ENCODE data around the gene PRKAG2.
A peak's percentile ranks its signal among the peaks of the same experiment; 100 is the strongest.
"Not testable (repeated sequence)": the region's sequence is repeated elsewhere in the genome, so short reads cannot be mapped to it uniquely, and the experiment has no call there.

PRKAG2 gene

DNA sequence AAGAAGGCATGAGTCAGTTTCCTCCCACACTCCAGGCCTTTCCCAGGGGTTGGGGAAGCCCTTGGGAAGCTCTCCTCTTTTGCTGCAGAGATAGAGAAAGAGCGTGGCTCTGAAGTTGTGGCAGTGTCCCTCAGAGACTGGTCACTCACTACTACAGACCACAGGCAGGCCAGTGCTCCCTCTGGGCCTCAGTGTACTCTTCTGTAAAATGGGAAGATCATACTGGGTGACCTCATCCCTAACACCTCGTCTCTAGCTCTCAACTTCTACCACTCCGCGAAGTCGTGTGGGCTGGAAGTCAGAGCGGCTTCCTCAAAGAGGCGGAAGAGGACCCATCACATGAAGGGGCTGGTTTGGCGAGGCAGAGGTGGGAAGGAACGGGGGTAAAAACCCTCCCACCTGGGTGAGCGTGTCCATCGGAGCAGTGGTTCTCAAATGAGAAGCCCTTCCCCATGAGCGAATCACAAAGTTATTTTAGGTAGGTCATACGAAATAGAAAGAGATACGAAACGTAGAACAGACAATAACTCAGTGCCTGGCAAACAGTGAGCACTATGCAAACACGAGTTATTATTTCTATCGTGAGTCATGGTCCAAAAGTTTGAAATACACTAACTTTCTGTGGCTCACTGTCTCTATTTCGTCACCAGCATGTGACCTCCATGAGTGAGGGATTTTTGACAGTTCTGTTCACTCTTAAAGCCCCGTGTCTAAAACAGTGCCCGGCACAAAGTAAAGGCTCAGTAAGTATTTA is 32.7 kb downstream of the PRKAG2 start:
- H3K4me1 Mint-ChIP-seq: peaks cover 7% of the 10 kb centered on the region
- no peak overlapping the region for H3K4me3 Mint-ChIP-seq
- H3K9me3 Mint-ChIP-seq: no peaks in the 10 kb centered on the region
- ATAC-seq (no peak), DNase-seq (no peak)
- H3K27me3 Mint-ChIP-seq: no peaks in the 10 kb centered on the region
- no peak overlapping the region for H3K27ac Mint-ChIP-seq

DNA sequence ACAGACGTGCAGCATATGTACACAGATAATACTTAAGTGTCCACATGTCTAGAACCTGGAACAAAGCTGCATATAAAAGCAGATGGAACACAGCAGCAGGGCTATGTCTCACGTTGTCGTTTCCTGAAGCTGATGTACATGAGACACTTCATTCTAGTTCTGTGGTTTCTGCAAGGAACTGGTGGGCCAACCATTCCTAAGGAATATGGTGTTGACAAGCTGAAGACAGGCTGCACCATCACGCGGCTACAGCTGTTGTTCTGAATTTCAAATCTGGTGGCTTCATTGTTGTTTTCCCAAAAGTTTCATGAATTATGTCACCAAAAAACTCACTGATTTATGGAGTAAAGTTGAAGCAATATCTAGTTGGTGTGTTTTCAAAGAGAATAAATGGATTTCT is 33.7 kb downstream of the PRKAG2 start:
- Mint-ChIP-seq H3K27ac (no peak overlapping the region), H3K9me3 (no peaks in the 10 kb centered on the region), H3K27me3 (no peaks in the 10 kb centered on the region), H3K4me1 (peaks cover 17% of the 10 kb centered on the region), H3K4me3 (no peak overlapping the region)
- DNase-seq: no peak
- no peak for ATAC-seq

DNA sequence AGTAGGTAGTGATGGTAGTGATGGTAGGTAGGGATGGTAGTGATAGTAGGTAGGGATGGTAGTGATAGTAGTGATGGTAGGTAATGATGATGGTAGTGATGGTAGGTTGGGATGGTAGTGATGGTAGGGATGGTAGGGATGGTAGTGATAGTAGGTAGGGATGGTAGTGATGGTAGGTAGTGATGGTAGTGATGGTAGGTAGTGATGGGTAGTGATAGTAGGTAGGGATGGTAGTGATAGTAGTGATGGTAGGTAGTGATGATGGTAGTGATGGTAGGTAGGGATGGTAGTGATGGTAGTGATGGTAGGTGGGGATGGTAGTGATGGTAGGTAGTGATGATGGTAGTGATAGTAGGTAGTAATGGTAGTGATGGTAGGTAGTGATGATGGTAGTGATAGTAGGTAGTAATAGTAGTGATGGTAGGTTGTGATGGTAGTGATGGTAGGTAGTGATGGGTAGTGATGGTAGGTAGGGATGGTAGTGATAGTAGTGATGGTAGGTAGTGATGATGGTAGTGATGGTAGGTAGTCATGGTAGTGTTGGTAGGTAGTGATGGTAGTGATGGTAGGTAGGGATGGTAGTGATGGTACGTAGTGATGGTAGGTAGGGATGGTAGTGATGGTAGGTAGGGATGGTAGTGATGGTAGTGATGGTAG is 35.4 kb downstream of the PRKAG2 start:
- H3K4me1 Mint-ChIP-seq: peaks cover 19% of the 10 kb centered on the region
- not testable (repeated sequence) for H3K27me3 Mint-ChIP-seq, H3K9me3 Mint-ChIP-seq, H3K4me3 Mint-ChIP-seq, ATAC-seq, DNase-seq, H3K27ac Mint-ChIP-seq

DNA sequence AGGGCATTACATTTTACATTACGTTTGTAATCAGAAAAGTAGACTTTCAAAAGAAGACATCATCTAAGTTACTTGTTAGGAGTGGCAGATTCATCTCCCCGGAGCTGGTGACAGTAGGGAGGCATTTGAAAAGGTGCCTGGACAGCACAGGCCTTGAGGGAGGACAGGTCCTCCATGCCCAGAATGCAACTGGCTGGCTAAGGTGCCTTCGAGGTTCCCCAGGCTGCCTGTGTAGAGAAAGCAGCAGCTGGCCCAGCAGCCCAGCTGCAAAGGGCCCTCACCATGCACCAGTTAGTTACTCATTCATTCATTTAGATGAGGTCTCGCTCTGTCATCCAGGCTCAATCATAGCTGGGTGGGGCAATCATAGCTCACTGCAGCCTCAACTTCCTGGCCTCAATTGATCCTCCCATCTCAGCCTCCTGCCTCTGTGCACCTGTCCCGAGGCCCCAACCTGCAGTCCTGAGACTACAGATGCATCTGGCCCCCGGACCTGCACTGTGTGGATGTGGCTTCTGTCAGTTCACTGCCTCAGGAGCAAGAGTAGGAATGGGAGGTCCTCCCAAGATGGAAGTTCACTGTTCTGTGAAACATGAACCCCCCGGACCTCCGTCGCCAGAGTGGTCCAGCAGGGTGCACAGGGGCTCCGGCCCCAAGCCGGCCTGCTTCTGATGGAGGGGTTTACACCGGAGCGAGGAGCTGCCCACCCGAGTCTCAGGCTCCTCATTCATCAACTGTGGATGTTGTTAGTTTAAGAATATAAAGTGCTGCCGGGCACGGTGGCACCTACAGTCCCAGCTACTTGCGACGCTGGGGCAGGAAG is 36.6 kb downstream of the PRKAG2 start:
- peaks cover 19% of the 10 kb centered on the region for H3K4me1 Mint-ChIP-seq
- H3K27ac Mint-ChIP-seq: no peak overlapping the region
- no peaks in the 10 kb centered on the region for H3K9me3 Mint-ChIP-seq
- no peaks in the 10 kb centered on the region for H3K27me3 Mint-ChIP-seq
- ATAC-seq: no peak
- H3K4me3 Mint-ChIP-seq: no peak overlapping the region
- no peak for DNase-seq

DNA sequence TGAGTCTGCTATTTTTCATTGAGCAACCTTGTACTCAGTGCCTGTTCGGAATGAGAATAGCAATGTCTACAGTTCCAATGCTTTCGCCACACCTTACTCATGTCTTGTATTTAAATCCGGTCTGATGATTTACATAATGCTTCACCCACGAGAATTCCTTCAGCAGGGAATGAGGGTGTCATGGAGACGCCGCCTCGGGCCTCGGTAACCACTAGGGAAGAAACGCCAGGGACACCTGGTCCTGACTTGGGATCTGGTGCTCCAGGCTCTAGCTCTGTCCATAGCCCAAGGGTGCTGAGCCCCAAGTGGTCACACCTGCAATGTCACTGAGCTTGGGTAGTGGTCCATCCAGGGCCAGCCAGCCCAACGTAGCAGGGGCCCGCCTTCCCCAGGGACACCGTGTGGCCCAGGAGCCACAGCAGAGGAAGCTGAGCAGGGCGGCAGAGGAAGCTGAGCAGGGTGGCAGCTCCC is 37.4 kb downstream of the PRKAG2 start:
- Mint-ChIP-seq H3K4me1 (peaks cover 26% of the 10 kb centered on the region), H3K4me3 (peak overlapping the region; percentile 59 to 61), H3K9me3 (no peaks in the 10 kb centered on the region), H3K27me3 (no peaks in the 10 kb centered on the region), H3K27ac (peak overlapping the region in 1 of 2 donors; percentile 70)
- ATAC-seq: peak; percentile 16
- DNase-seq: no peak

DNA sequence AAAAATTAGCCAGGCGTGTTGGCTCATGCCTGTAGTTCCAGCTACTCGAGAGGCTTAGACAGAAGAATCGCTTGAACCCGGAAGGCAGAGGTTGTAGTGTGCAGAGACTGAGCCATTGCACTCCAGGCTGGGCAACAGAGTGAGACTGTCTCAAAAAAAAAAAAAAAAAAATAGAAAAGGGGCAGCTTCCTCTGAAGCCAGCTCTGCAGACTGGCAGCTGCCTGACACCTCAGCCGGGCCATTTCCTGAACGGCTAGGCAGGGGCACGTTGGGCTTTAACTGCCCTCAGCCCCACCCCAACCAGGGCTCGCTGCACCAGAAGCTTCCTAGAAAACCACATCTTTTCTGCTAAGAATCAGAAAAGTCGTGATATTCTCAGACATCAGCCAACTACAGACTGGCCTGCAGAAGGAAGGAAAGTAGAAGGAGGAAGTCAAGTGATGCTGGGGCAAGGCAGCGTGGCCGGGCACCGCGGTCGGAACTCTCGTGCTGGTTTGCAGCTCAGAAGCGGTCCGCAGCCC is 38.0 kb downstream of the PRKAG2 start:
- Mint-ChIP-seq H3K27me3 (no peaks in the 10 kb centered on the region), H3K9me3 (no peaks in the 10 kb centered on the region), H3K4me3 (peak overlapping the region; percentile 59 to 61), H3K4me1 (peaks cover 30% of the 10 kb centered on the region), H3K27ac (peak overlapping the region; percentile 30 to 70)
- DNase-seq (peak; percentile 44 to 62), ATAC-seq (peak; percentile 88)

DNA sequence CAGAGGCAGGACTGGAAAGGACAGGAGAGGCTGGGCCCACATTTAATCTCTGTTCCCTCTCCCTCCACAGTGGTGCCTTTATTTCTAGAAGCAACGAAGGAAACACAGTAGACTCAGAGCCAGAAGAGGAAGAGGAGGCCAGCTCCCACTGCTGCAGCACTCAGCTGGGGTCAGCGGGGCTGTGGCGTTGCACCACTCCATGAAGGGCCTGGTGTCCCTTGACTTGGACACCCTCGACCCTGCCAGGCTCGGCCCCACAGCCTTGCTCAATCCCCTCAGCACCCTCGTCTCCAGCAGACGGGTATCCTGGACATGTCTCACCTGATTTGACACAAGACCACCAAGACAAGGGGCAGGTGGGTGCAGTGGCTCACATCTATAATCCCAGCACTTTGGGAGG is 38.8 kb downstream of the PRKAG2 start:
- H3K4me3 Mint-ChIP-seq: no peak overlapping the region
- no peaks in the 10 kb centered on the region for H3K9me3 Mint-ChIP-seq
- H3K27me3 Mint-ChIP-seq: no peaks in the 10 kb centered on the region
- DNase-seq (no peak), ATAC-seq (no peak)
- H3K4me1 Mint-ChIP-seq: peaks cover 35% of the 10 kb centered on the region
- peak overlapping the region in 1 of 2 donors; percentile 8 for H3K27ac Mint-ChIP-seq

DNA sequence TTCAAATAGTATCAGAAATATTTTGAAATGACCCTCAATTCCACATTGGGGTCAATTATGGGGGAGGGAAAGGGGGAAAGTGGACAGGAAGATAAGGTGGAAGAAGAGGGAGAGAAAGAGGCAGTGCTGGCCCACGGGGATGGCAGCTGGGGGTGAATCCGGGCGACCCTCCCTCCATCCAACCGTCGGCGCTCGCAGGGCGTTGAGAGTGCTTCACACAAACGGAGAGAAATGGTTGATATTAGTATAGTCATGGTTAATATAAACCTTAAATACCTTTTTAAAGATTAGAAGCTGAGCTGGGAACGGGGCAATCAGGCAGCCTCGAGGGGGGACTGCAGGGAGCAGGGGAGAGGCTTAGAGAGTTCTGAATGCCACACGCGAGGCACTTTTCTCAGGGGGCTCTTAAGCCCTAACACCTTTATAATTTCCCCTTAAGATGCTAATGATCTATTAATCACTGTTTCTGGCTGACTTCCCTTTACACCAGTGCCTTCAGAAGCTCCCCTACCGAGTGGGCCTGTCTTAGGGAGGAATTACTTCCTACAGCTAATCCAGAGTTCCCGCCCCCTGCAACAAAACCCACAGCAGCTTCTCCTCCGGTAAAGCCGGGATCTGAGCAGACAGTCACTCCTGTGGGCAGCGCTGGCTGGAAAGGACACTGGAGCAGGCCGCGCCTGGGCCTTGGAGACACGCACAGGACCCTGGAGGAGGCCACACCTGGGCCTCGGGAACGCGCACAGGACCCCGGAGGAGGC is 39.5 kb downstream of the PRKAG2 start:
- Mint-ChIP-seq H3K9me3 (no peaks in the 10 kb centered on the region), H3K4me3 (no peak overlapping the region), H3K27me3 (no peaks in the 10 kb centered on the region), H3K27ac (no peak overlapping the region), H3K4me1 (peaks cover 37% of the 10 kb centered on the region)
- DNase-seq (no peak), ATAC-seq (no peak)

DNA sequence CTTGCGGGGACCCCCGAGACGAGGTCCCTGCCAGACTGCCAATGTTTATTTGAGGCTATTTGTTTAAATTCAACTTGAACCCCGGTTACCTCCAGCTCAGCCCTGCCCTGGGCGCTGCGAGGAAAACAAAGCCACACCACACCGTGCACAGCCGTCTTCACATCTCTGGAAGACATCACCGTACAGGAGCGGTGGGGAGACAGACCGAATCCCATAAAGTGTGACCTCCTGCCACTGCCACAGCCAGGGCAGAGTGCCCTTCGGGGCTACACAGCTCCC is 40.0 kb downstream of the PRKAG2 start:
- no peaks in the 10 kb centered on the region for H3K27me3 Mint-ChIP-seq
- peaks cover 37% of the 10 kb centered on the region for H3K4me1 Mint-ChIP-seq
- DNase-seq (no peak), ATAC-seq (no peak)
- H3K27ac Mint-ChIP-seq: no peak overlapping the region
- no peak overlapping the region for H3K4me3 Mint-ChIP-seq
- no peaks in the 10 kb centered on the region for H3K9me3 Mint-ChIP-seq

DNA sequence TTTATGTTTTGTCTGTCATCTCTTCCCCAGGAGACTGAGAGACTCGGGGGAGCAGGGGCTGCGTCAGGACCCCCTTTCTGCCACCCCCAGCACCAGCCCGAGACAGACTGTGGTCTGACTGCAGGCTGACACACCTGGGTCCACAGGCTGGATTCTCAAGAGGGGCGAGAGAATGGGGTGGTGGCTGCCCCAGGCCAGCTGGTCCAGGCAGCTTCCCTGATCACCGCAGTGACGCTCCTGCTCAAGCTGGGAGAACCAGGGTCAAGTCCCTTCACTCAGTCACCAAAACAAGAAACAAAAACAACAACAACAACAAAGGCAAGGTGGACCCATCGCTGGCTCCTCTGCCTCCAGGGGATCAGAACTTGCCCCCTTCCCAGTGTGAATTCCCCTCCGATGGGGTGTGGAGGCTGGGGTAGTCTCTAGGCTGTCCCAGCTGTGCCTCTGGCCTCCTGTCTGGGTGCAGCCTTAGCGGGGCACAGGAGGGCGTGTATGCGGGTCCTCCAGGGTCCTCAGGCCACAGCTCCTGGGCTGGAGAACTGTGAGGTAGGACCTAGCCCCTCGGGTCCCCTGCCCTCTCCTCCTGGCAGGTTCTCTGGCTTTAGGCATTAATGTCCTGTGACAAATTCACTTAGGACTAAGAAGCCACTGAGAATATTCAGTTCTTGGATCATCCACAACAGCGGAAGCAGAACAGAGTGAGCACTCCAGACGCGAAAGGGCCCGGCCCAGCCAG is 40.6 kb downstream of the PRKAG2 start:
- ATAC-seq: no peak
- no peak overlapping the region for H3K4me3 Mint-ChIP-seq
- no peaks in the 10 kb centered on the region for H3K9me3 Mint-ChIP-seq
- H3K27me3 Mint-ChIP-seq: no peaks in the 10 kb centered on the region
- no peak for DNase-seq
- H3K4me1 Mint-ChIP-seq: peaks cover 37% of the 10 kb centered on the region
- H3K27ac Mint-ChIP-seq: peak overlapping the region in 1 of 2 donors; percentile 93

DNA sequence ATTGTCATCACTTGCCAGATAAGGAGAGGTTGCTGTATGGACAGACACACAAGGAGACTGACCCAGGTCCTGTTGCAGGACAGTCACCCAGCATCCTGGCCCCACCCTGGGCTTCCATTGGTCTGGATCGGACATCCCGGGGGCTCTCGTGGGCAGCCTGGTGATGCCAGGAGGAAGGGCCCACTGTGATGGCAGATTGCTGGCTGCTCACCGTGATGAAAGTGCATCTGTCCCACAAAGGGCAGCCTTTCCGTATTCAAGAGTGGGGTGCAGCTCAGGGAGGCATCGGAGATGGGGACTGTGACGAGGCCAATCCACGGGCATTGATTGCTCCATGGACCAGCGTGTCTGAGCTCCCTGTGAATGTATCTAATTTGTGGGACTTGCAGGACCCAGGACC is 41.3 kb downstream of the PRKAG2 start:
- Mint-ChIP-seq H3K4me3 (no peak overlapping the region), H3K27ac (peak overlapping the region in 1 of 2 donors; percentile 44), H3K27me3 (no peaks in the 10 kb centered on the region), H3K4me1 (peaks cover 37% of the 10 kb centered on the region), H3K9me3 (no peaks in the 10 kb centered on the region)
- ATAC-seq (no peak), DNase-seq (no peak)

DNA sequence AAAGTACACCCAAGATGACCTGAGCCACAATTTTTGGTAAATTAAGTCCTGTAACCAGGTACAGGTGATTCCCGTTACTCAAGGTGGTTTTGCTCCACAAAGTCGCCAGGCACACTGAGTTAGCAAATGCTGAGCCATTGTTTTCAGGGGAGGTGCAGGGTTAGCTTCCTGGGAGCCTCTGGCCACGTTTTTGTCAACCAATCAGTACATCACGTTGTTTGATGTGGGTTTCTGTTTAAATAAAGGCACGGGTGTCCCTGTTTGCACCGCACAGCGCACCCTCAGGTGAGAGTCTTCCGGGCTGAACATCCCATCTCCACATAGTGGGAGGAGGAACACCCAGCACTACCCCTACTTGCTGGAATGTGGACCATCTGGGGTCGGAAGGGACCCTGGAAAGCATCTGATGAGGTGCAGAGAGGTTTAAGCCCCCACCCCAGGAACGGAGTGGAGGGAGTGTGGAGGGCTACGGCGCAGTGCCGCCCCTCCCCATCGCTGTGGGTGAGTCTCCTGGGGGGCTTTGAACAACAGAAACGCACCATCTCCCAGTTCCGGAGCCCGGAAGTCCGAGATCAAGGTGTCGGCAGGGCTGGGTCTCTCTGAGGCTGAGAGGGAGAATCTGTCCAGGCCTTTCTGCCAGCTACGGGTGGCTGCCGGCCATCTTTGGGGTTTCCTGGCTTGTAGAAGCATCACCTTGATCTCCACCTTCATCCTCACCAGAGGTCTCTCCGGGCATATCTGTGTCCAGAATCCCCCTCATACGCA is 42.5 kb downstream of the PRKAG2 start:
- ATAC-seq: no peak
- peak overlapping the region in 1 of 2 donors; percentile 33 for H3K27ac Mint-ChIP-seq
- H3K27me3 Mint-ChIP-seq: no peaks in the 10 kb centered on the region

DNA sequence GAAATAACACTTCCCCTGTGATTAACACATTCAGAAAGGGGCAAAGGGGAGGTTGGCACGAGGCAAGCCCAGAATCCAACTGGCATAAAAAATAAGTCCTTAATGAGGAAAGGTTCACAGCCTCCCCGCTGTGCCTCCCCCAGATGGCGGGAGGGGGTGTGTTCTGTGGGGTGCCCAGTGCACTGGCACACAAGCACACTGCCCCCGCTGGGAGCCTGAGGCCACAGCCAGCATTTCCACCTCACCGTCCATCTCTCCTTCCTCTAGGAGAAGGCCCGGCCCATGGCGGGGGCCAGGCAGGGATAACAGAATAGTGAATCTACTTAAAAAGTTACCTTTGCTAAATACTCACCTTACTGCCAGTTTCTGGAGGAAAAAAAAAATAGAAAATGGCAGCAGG is 43.2 kb downstream of the PRKAG2 start:
- H3K27me3 Mint-ChIP-seq: no peaks in the 10 kb centered on the region
- ATAC-seq: no peak
- no peaks in the 10 kb centered on the region for H3K9me3 Mint-ChIP-seq
- no peak overlapping the region for H3K4me3 Mint-ChIP-seq
- peaks cover 32% of the 10 kb centered on the region for H3K4me1 Mint-ChIP-seq
- DNase-seq: no peak
- H3K27ac Mint-ChIP-seq: no peak overlapping the region

More for the DNA sequence above, 42.5 kb downstream of the PRKAG2 start:
- H3K4me1 Mint-ChIP-seq: peaks cover 32% of the 10 kb centered on the region
- no peak overlapping the region for H3K4me3 Mint-ChIP-seq
- DNase-seq: no peak
- H3K9me3 Mint-ChIP-seq: no peaks in the 10 kb centered on the region

DNA sequence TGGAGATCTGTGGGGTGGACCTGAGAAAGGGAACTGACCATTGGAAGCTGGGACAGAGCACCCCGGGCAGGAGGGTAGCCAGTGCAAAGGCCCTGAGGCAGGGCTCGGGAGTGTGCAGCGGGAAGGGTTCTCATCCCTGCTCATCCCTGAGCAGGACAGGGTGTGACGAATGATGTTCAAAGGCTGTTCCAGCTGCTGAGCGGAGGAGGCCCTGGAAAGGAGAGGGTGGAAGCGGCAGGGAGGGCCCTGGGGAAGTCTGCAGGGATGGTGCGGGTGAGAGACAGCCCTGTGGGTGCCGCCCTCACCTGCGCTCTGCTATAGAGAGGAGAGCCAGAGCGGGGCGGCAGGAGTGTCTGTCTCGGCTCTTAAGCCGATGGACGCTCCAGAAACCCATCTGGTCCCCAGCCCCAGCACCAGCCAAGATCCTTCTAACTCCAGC is 43.7 kb downstream of the PRKAG2 start:
- Mint-ChIP-seq H3K27me3 (no peaks in the 10 kb centered on the region), H3K27ac (no peak overlapping the region), H3K4me1 (peaks cover 30% of the 10 kb centered on the region), H3K9me3 (no peaks in the 10 kb centered on the region), H3K4me3 (no peak overlapping the region)
- ATAC-seq: peak; percentile 18
- DNase-seq: no peak

Data from stimulated activated naive CD8-positive, alpha-beta T cell treated with anti-CD3 and anti-CD28 coated beads, Interleukin-15, amount 100 ng/mL, for 72 hours (primary cell).